Muscle layer of colon (tissue), 2 donors: Measurements from ENCODE around the gene RNF225.
"Not testable (repeated sequence)": the region's sequence is repeated elsewhere in the genome, so short reads cannot be mapped to it uniquely, and the experiment has no call there.

Source experiments
- H3K27ac ChIP-seq: one replicate; pipeline ENCODE4 v1.7.0; 2013; ENCODE audit warnings: low read depth, mild to moderate bottlenecking, low read length, moderate library complexity
- H3K27me3 ChIP-seq, 2 donors: one replicate each; pipeline ENCODE4 v1.7.0; 2013; ENCODE audit warnings: low read length in 2 of 2, mild to moderate bottlenecking in 2 of 2; ENCODE audit not compliant: insufficient read depth in 2 of 2, control insufficient read depth in 1 of 2
- H3K36me3 ChIP-seq: one replicate; pipeline ENCODE4 v1.7.0; 2013; ENCODE audit warnings: mild to moderate bottlenecking, low read length; ENCODE audit not compliant: insufficient read depth
- H3K4me1 ChIP-seq: one replicate; pipeline ENCODE4 v1.7.0; 2013; ENCODE audit warnings: mild to moderate bottlenecking, low read length; ENCODE audit not compliant: insufficient read depth
- H3K4me3 ChIP-seq, 2 donors: one replicate each; pipeline ENCODE4 v1.7.0; 2013; ENCODE audit warnings: low read length in 2 of 2, low read depth in 1 of 2, mild to moderate bottlenecking in 1 of 2, moderate library complexity in 1 of 2
- H3K9ac ChIP-seq: one replicate; pipeline ENCODE4 v1.7.0; 2013; ENCODE audit warnings: low read length
- H3K9me3 ChIP-seq: one replicate; pipeline ENCODE4 v1.7.0; 2013; ENCODE audit warnings: mild to moderate bottlenecking, low read length
- donor health status: abdominal sarcoma.
- donor health status: Adenocarcinoma of cecum.

Gene RNF225

GRCh38 chr19:58395220-58395978 is at the start of gene RNF225:
TSS of gene RNF225 (plus strand) at chr19:58395656. CDS start at chr19:58396090, 434 bp downstream.
- Histone ChIP-seq H3K9me3 (no peaks in the 10 kb centered on the region), H3K4me3 (no peak within 1 kb of the TSS), H3K36me3 (peaks cover 27% of the 10 kb centered on the region), H3K4me1 (peaks cover 4% of the 10 kb centered on the region), H3K27me3 (peaks cover 24 to 30% of the 10 kb centered on the region in 2 donors), H3K27ac (no peak within 1 kb of the TSS), H3K9ac (no peak within 1 kb of the TSS)

GRCh38 chr19:58346961-58347929 is 48.2 kb upstream of the RNF225 start:
- no peak overlapping the region for H3K9ac ChIP-seq
- no peaks in the 10 kb centered on the region for H3K9me3 ChIP-seq
- H3K27ac ChIP-seq, result no peak overlapping the region
- H3K36me3 ChIP-seq, result peaks cover 3% of the 10 kb centered on the region
- H3K27me3 ChIP-seq, result peaks cover 2 to 40% of the 10 kb centered on the region in 2 donors
- H3K4me3 ChIP-seq, result no peak overlapping the region
- H3K4me1 ChIP-seq, result no peaks in the 10 kb centered on the region

- H3K9me3 ChIP-seq, H3K4me3 ChIP-seq, H3K36me3 ChIP-seq, H3K9ac ChIP-seq, H3K27ac ChIP-seq, H3K4me1 ChIP-seq: not testable (repeated sequence)
- peaks cover 10 to 48% of the 10 kb centered on the region in 2 donors for H3K27me3 ChIP-seq
Measured at GRCh38 chr19:58348080-58348479, 47.4 kb upstream of the RNF225 start.

- no peaks in the 10 kb centered on the region for H3K9me3 ChIP-seq
- H3K27ac ChIP-seq, result no peak overlapping the region
- no peak overlapping the region for H3K9ac ChIP-seq
- no peak overlapping the region for H3K4me3 ChIP-seq
- peaks cover 21 to 54% of the 10 kb centered on the region in 2 donors for H3K27me3 ChIP-seq
- H3K36me3 ChIP-seq, result no peaks in the 10 kb centered on the region
- H3K4me1 ChIP-seq, result no peaks in the 10 kb centered on the region
Measured at GRCh38 chr19:58349590-58349989, 45.9 kb upstream of the RNF225 start.

GRCh38 chr19:58350001-58350861 is 45.2 kb upstream of the RNF225 start:
- H3K4me3 ChIP-seq, result no peak overlapping the region
- no peak overlapping the region for H3K27ac ChIP-seq
- no peaks in the 10 kb centered on the region for H3K36me3 ChIP-seq
- H3K27me3 ChIP-seq, result peaks cover 23 to 60% of the 10 kb centered on the region in 2 donors
- H3K9ac ChIP-seq, result no peak overlapping the region
- H3K4me1 ChIP-seq, result no peaks in the 10 kb centered on the region
- H3K9me3 ChIP-seq, result no peaks in the 10 kb centered on the region

DNA sequence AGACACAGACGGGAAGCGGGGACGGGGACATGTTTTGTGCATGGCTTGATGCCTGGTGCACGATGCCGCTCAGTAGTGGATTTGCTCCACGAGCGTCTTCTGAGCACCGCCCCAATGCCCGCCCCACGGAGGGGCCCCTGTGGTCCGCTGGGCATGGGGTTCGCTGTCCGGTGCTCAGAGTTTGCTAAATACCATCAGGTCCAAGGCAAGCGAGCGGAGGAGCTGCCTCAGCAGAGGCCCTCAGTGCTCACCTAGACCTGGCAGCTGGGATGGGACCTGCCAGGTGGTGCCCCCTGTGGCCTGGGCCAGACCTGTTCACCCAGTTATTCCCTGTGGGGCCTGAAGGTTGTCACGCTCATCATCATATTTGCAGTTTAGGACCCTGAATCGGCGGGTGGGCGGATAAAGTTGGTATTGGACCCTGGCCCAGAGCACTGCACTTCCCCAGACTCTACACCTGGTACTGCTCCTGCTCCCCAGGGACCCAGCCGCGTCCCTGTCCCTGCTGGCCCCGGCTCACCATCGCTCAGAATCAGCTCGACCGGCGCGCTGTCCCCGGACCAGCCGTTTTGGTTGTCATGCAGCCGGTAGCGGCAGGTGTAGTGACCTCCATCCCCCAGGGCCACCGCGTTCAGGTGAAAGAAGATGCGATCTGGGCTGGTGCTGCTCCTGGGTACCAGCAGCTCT is 44.4 kb upstream of the RNF225 start:
- peaks cover 29 to 68% of the 10 kb centered on the region in 2 donors for H3K27me3 ChIP-seq
- no peaks in the 10 kb centered on the region for H3K9me3 ChIP-seq
- no peaks in the 10 kb centered on the region for H3K36me3 ChIP-seq
- H3K9ac ChIP-seq, result no peak overlapping the region
- H3K4me1 ChIP-seq, result no peaks in the 10 kb centered on the region
- no peak overlapping the region for H3K4me3 ChIP-seq
- no peak overlapping the region for H3K27ac ChIP-seq

DNA sequence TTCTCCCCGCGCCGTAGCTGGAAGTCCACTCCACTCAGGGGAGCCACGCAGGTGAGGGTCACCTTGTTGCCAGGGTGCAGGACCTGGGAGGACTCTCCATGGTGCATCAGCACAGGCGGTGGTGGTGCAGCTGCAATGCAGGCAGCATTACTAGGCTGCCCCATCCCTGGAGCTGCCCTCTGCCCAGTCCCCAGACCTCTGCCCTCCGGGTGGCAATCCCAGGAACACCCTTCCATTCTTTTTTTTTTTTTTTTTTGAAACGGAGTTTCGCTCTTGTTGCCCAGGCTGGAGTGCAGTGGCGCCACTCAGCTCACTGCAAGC is 43.9 kb upstream of the RNF225 start:
- Histone ChIP-seq H3K9me3 (no peaks in the 10 kb centered on the region), H3K27me3 (peaks cover 29 to 72% of the 10 kb centered on the region in 2 donors), H3K4me3 (no peak overlapping the region), H3K27ac (no peak overlapping the region), H3K9ac (no peak overlapping the region), H3K36me3 (no peaks in the 10 kb centered on the region), H3K4me1 (no peaks in the 10 kb centered on the region)

- Histone ChIP-seq H3K4me3 (no peak overlapping the region), H3K9ac (no peak overlapping the region), H3K9me3 (no peaks in the 10 kb centered on the region), H3K27ac (no peak overlapping the region), H3K4me1 (no peaks in the 10 kb centered on the region), H3K27me3 (peaks cover 29 to 72% of the 10 kb centered on the region in 2 donors), H3K36me3 (no peaks in the 10 kb centered on the region)
Measured at GRCh38 chr19:58351990-58352755, 43.3 kb upstream of the RNF225 start.

- no peak within 1 kb of the TSS for H3K27ac ChIP-seq
- no peak within 1 kb of the TSS for H3K4me3 ChIP-seq
- no peaks in the 10 kb centered on the region for H3K36me3 ChIP-seq
- no peaks in the 10 kb centered on the region for H3K9me3 ChIP-seq
- H3K4me1 ChIP-seq, result no peaks in the 10 kb centered on the region
- no peak within 1 kb of the TSS for H3K9ac ChIP-seq
- peaks cover 29 to 78% of the 10 kb centered on the region in 2 donors for H3K27me3 ChIP-seq
Measured at GRCh38 chr19:58352760-58353671, 42.4 kb upstream of the RNF225 start, which contains the start of gene A1BG. TSS of gene A1BG (minus strand) at chr19:58353492. CDS start at chr19:58353437, 55 bp downstream.
